ENCODE results near the gene MDN1. TPM values are rescaled to one million over a fixed set of nuclear protein-coding genes. Genes with fewer than 3 reads are reported as not detected.
A peak's percentile ranks its signal among the peaks of the same experiment; 100 is the strongest.

MDN1 gene
- total and polyA plus RNA-seq, 2 of the 8 experiments (the other 6 are each of a cell fraction or from before 2014, with no cell fraction given), result 53.5 to 179 TPM

- Histone ChIP-seq H3K4ac (replicated peaks; ENCODE audit: insufficient read length, low read depth, low read length) (no peak overlapping the region), H3K18ac (ENCODE audit: extremely low read depth, low read length) (no peak overlapping the region), H3K14ac (ENCODE audit: insufficient read length) (no peak overlapping the region), H3K79me1 (ENCODE audit: low read depth, low read length) (no peaks in the 10 kb centered on the region), H4K91ac (replicated peaks; ENCODE audit: insufficient read length, low read length) (no peak overlapping the region), H3K23me2 (ENCODE audit: low read depth, low read length) (no peaks in the 10 kb centered on the region), H3K4me3 (ENCODE audit: extremely low read depth in 1 of 4, insufficient read depth in 2 of 4, low read depth in 3 of 4, low read length in 4 of 4) (no peak overlapping the region), H4K5ac (ENCODE audit: insufficient read length, low read depth, low read length) (no peak overlapping the region), H2BK15ac (ENCODE audit: low read length) (no peak overlapping the region), H3K56ac (replicated peaks; ENCODE audit: insufficient read length, low read depth, low read length) (no peak overlapping the region), H3K23ac (ENCODE audit: insufficient read length) (no peak overlapping the region), H2AK5ac (ENCODE audit: low read depth, low read length) (no peak overlapping the region), H3K9me3 (ENCODE audit: insufficient read depth in 2 of 2, low read depth in 1 of 2, low read length in 1 of 2) (no peaks in the 10 kb centered on the region), H4K20me1 (replicated peaks in 1 of 2; ENCODE audit: control insufficient read depth in 1 of 2, insufficient read depth in 2 of 2, low read length in 2 of 2) (no peaks in the 10 kb centered on the region), H2BK5ac (ENCODE audit: low read depth, low read length) (no peak overlapping the region), H3K4me1 (replicated peaks in 1 of 4; ENCODE audit: control insufficient read depth in 3 of 4, insufficient read depth in 4 of 4, low read length in 3 of 4) (no peaks in the 10 kb centered on the region), H3K4me2 (ENCODE audit: insufficient read depth in 1 of 2, low read depth in 2 of 2, low read length in 2 of 2) (no peak overlapping the region), H3K36me3 (ENCODE audit: control insufficient read depth in 2 of 4, insufficient read depth in 4 of 4, low read length in 3 of 4) (peaks cover 13 to 86% (median 71%) of the 10 kb centered on the region in 4 experiments), H3K9ac (replicated peaks in 1 of 4; ENCODE audit: extremely low read depth in 1 of 4, low read depth in 3 of 4, low read length in 3 of 4) (no peak overlapping the region), H2BK20ac (ENCODE audit: low read length) (no peak overlapping the region), H2AFZ (ENCODE audit: low read length) (no peak overlapping the region), H2BK12ac (ENCODE audit: low read depth, low read length) (no peak overlapping the region), H4K8ac (ENCODE audit: extremely low read depth, insufficient read depth, low read length) (no peak overlapping the region), H3K79me2 (ENCODE audit: control insufficient read depth in 1 of 2, insufficient read depth in 2 of 2, low read length in 2 of 2) (no peaks in the 10 kb centered on the region), H3K27ac (ENCODE audit: low read depth, low read length) (no peak overlapping the region), H2BK120ac (replicated peaks; ENCODE audit: low read depth, low read length) (no peak overlapping the region), H3K27me3 (replicated peaks in 1 of 4; ENCODE audit: control insufficient read depth in 3 of 4, extremely low read depth in 1 of 4, insufficient read depth in 3 of 4, low read length in 3 of 4) (no peaks in the 10 kb centered on the region)
- POLR2A ChIA-PET (ENCODE audit: partially characterized antibody), result interaction anchor here (0.6 kb wide), 1 partner anchor 31 kb away, joined by 3 read pairs; no protein-coding TSS in a partner anchor
- CTCF ChIA-PET (ENCODE audit: partially characterized antibody), result no interaction called here
- FAIRE-seq (no peak), DNase-seq (ENCODE audit: low read depth in 1 of 2, low spot score in 2 of 2) (no peak)
- TF ChIP-seq MAFK (IDR thresholded peaks at IDR 0.05; ENCODE audit: low read depth, low read length), result peak; percentile 75; the same call in 1 of the 2 replicates
- TF ChIP-seq GABPA (IDR thresholded peaks at IDR 0.05; ENCODE audit: borderline replicate concordance, insufficient read depth, low read length), result no peak
- TF ChIP-seq KDM4A (IDR thresholded peaks at IDR 0.05; ENCODE audit: low read depth, low read length, severe bottlenecking), result no peak
- TF ChIP-seq USF2 (IDR thresholded peaks at IDR 0.05; ENCODE audit: low read length), result no peak
- TF ChIP-seq BCL11A (IDR thresholded peaks at IDR 0.05; ENCODE audit: low read depth in 2 of 2, low read length in 2 of 2), result no peak
- WGBS, 2 experiments (ENCODE audit: extremely low coverage in 1 of 2, insufficient coverage in 1 of 2, insufficient read length in 1 of 2, insufficient replicate concordance in 2 of 2, low coverage in 1 of 2, low lambda C conversion rate in 2 of 2, missing lambda C conversion rate in 1 of 2), result 97% methylated on average over 3 of the region's 3 CpGs; no CpG with 5 or more reads in 1 of the 2 experiments
Observed at GRCh38 chr6:89702349-89702748, 117.2 kb downstream of the MDN1 start.
